CD4-positive, alpha-beta T cell treated with Interleukin-17A for 4 hours (primary cell): Measurements from ENCODE around the gene SLC27A6.

Experiments
- DNase-seq: peaks from one replicate; pipeline ENCODE4 v3.0.0-alpha.2; 2020; ENCODE audit warnings: mixed read lengths

Gene SLC27A6

DNA sequence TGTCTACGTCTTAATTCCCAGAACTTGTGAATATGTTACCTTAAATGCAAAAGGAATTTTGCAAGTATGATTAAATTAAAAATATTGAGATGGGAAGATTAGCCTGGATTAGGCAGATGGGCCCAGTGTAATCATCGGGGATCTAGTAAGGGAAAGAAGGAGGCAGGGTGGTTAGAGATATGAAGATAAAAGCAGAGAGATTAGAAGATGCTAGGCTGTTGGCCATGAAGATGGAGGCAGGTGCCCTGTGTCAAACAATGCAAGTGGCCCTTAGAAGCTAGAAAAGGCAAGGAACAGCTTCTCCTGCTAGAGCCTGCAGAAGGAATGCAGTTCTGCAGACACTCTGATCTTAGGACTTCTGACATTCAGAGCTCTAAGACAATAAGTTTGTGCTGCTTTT is 100.4 kb downstream of the SLC27A6 start:
- no peak for DNase-seq

DNA sequence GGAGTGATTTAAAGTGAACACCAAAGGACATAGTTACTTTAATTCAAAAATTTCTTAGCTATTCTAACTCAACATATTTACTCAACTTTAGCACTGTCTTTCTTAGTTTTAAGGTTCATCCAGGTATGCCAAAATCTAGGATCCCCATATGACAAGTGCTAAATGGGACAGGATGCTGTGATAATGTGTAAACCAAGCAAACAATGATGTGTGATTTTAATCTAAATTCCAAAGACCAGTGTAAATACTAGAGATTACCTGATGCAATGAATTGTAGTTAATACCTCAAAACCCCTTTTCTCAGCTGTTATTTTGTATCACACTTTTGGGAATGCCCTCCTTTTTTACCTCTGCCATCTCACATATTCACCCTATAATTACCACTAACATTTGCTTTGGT is 102.5 kb downstream of the SLC27A6 start:
- no peak for DNase-seq

- DNase-seq = no peak
These were observed 104.0 kb downstream of the SLC27A6 start for GRCh38 chr5:129069292-129069691.

DNA sequence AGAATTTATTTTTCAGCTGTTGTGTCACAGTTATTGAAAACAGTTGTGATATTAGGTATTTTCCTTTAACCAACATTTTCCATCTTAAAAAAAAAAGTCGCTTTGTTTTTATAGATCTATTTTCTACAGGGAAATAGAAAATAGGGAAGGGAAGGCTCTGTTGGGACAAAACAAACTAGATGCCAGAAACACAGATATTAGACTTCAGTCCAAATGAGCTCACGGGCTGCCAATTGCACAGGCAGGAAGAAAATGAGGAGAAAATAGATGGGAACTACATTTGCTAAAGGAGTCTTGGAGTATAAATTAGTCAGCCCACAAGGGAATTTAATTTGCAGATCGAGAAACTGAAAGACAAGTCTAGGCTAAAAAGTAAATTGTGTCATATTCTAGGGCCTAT is 107.8 kb downstream of the SLC27A6 start:
- DNase-seq = no peak

DNA sequence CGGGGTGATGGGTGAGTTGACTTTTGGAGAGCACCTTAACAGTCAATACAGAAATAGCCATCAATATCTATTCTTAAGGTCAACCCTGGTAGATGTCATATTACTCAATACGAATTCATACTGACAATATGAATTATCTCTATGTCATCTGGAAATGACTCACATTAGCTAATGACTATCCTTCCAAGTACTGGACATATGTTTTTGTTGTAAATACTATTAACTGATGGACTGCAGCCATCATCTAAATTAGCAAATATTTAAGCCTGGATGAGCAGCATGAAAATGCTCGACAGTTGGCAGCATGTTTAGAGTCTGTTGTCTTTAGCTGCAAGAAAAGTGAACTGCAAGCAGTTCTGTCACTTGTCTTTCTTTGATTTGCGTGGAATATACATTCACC is 109.6 kb downstream of the SLC27A6 start:
- no peak for DNase-seq

GRCh38 chr5:129077433-129078075 is 112.3 kb downstream of the SLC27A6 start:
- DNase-seq = no peak

DNA sequence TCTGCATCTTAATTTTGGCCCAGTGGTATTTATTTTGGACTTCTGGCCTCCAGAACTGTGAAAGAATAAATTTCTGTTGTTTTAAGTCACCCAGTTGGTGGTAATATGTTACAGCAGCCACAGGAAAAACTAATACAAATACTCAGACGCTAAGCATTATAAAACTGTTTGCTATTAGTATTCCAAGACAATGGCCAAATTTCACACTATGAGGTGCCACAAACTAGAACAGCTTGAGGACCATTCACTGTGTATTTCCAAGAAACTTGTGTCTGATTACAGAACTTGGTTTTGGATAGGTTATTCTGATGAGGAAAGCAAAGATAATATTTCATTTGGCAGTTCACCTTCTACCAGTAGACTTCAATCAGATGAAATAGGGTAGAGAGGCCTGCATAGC is 113.0 kb downstream of the SLC27A6 start:
- no peak for DNase-seq

GRCh38 chr5:129078660-129079059 is 113.4 kb downstream of the SLC27A6 start:
- DNase-seq = no peak

DNA sequence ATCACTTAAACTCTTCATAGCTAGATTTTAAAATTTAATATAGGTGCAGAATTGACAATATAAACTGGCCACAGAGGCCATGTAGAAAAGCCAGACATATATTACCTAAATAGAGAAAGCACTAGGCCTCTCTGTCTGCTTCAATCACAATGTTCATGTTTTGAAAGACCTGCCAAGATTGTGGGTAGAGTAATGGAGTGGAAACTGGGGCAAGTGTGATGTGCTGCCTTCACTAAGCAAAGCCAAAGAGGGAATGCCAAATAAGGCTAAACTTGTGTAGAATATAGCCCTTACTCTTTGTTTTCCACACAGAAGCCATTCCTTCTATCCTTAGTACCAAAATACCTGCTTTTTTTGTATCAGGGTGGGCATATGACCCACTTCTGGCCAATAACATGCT is 114.2 kb downstream of the SLC27A6 start:
- no peak for DNase-seq

DNA sequence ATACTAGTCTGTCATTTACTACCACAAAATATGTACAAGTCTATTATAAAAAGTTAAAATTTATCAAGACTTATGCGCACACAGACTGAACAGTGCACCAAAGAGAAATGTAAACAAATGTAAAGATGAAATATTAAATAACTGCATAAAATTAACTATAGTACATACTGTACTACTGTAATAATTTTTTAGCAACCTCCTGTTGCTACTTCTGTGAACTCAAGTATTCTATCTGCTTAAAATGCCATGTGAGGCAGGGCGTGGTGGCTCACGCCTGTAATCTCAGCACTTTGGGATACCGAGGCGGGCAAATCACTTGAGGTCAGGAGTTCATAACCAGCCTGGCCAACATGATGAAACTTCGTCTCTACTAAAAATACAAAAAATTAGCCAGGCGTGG is 115.5 kb downstream of the SLC27A6 start:
- no peak for DNase-seq

- no peak for DNase-seq
These were observed 117.2 kb downstream of the SLC27A6 start for GRCh38 chr5:129082225-129083136.
